Stomach (tissue), 4 donors: ENCODE data around the gene CRACR2B.

Experiments used
- CTCF ChIP-seq, 7 experiments: fragments of 450-650 bp in 4 of 7; fragments of 200-600 bp in 3 of 7; sonication (generic) in 3 of 7; IDR thresholded peaks; one replicate each; pipeline ENCODE4 v1.5.1; 2016 to 2019; ENCODE audit warnings: antibody characterized with exemption in 7 of 7, control low read depth in 2 of 7, mild to moderate bottlenecking in 1 of 7
- EP300 ChIP-seq: sonication (generic); formaldehyde crosslinking; IDR thresholded peaks from one replicate; pipeline ENCODE4 v1.6.1; 2017; ENCODE audit warnings: antibody characterized with exemption
- POLR2A ChIP-seq, 4 donors: fragments of 450-650 bp; IDR thresholded peaks; one replicate each; pipeline ENCODE4 v1.6.1; 2016; ENCODE audit warnings: antibody characterized with exemption in 4 of 4, control low read depth in 2 of 4, mild to moderate bottlenecking in 1 of 4, moderate library complexity in 1 of 4
- POLR2AphosphoS5 ChIP-seq, 3 donors: sonication (generic); formaldehyde crosslinking; IDR thresholded peaks; one replicate each; pipeline ENCODE4 v1.6.1; 2016; ENCODE audit warnings: antibody characterized with exemption in 3 of 3

- TF ChIP-seq EP300 = no peak
- no peak for TF ChIP-seq CTCF (IDR thresholded peaks at IDR 0.05)
- TF ChIP-seq POLR2A (IDR thresholded peaks at IDR 0.05) = no peak
- no peak for TF ChIP-seq POLR2AphosphoS5 (IDR thresholded peaks at IDR 0.05)
Measured at GRCh38 chr11:850775-851763, 23.4 kb downstream of the CRACR2B start.
